ENCODE results near the gene RIBC2. TPM values are rescaled to one million over a fixed set of nuclear protein-coding genes. Genes with fewer than 3 reads are reported as not detected.

Gene RIBC2
- total and polyA plus RNA-seq, 10 of the 15 experiments (the other 5 are each of a cell fraction or from before 2014, with no cell fraction given), result 0.10 TPM; not detected in 9

- RAD21 ChIA-PET (ENCODE audit: unreplicated experiment), result no interaction called here
- WGBS (ENCODE audit: insufficient coverage, insufficient replicate concordance, low lambda C conversion rate, missing lambda C conversion rate), result 48% methylated on average over 5 of the region's 5 CpGs
- TF ChIP-seq MEF2A (IDR thresholded peaks at IDR 0.05; ENCODE audit: insufficient read depth, low read depth, low read length) (no peak), SUPT20H (IDR thresholded peaks at IDR 0.05; ENCODE audit: borderline replicate concordance, control insufficient read depth, low read depth, low read length) (no peak), NBN (IDR thresholded peaks at IDR 0.05) (no peak), ASH2L (IDR thresholded peaks at IDR 0.05; ENCODE audit: borderline replicate concordance, low read depth) (no peak), ETV6 (conservative IDR thresholded peaks at IDR 0.05 in 1 of 2, IDR thresholded peaks at IDR 0.05 in 1 of 2; ENCODE audit: borderline replicate concordance in 1 of 2, low read depth in 1 of 2) (no peak), ZNF207 (IDR thresholded peaks at IDR 0.05; ENCODE audit: borderline replicate concordance) (no peak), ZZZ3 (IDR thresholded peaks at IDR 0.05; ENCODE audit: control insufficient read depth, insufficient read length, low read depth) (no peak), USF1 (IDR thresholded peaks at IDR 0.05; ENCODE audit: borderline replicate concordance, extremely low read length, insufficient read depth, low read depth, low read length) (no peak), RFX5 (IDR thresholded peaks at IDR 0.05; ENCODE audit: low read depth, low read length) (no peak), ZBTB33 (IDR thresholded peaks at IDR 0.05) (no peak), BRCA1 (IDR thresholded peaks at IDR 0.05; ENCODE audit: low read depth, low read length) (no peak), WRNIP1 (IDR thresholded peaks at IDR 0.05; ENCODE audit: borderline replicate concordance, low read depth, low read length) (no peak), EZH2 (IDR thresholded peaks at IDR 0.05; ENCODE audit: borderline replicate concordance, control insufficient read depth, low read depth, low read length) (no peak), FOXK2 (IDR thresholded peaks at IDR 0.05) (no peak), NR2F1 (conservative IDR thresholded peaks at IDR 0.05) (no peak), TCF12 (IDR thresholded peaks at IDR 0.05; ENCODE audit: low read depth, low read length) (no peak), SMAD5 (IDR thresholded peaks at IDR 0.05; ENCODE audit: low read depth) (no peak), POU2F2 (IDR thresholded peaks at IDR 0.05; ENCODE audit: borderline replicate concordance, low read depth, low read length) (no peak)
These were observed 13.6 kb upstream of the RIBC2 start for GRCh38 chr22:45399712-45400445.

More at GRCh38 chr22:45399712-45400445, 13.6 kb upstream of the RIBC2 start:
- BruUV-seq (replicated peaks), result no TSS peak
- ChIA-PET SMC1A (ENCODE audit: uncharacterized antibody, unreplicated experiment) (interaction anchor here (0.6 kb wide), 1 partner anchor 71 kb away, joined by 4 read pairs; no protein-coding TSS in a partner anchor), POLR2A (no interaction called here), CTCF (interaction anchor here (0.7 to 1.2 kb wide), 2 partner anchors 30 to 129 kb away, joined by 3 read pairs; no protein-coding TSS in a partner anchor)
- DNase-seq (ENCODE audit: low read depth, low spot score) (no peak), FAIRE-seq (no peak), ATAC-seq (no peak)
- Histone ChIP-seq H3K4me1 (ENCODE audit: control insufficient read depth, insufficient read depth, low read length) (no peaks in the 10 kb centered on the region), H4K20me1 (ENCODE audit: control insufficient read depth, insufficient read depth) (no peaks in the 10 kb centered on the region), H3K36me3 (ENCODE audit: control insufficient read depth in 2 of 2, insufficient read depth in 2 of 2, low read length in 1 of 2) (no peaks in the 10 kb centered on the region), H3K4me2 (ENCODE audit: control insufficient read depth, insufficient read depth) (no peak overlapping the region), H3K27ac (ENCODE audit: control insufficient read depth, insufficient read depth) (no peak overlapping the region), H3K27me3 (replicated peaks in 1 of 2; ENCODE audit: control insufficient read depth in 2 of 2, insufficient read depth in 2 of 2, low read length in 1 of 2) (no peaks in the 10 kb centered on the region), H2AFZ (ENCODE audit: control insufficient read depth, low read depth, low read length) (no peak overlapping the region), H3K9ac (ENCODE audit: control insufficient read depth, insufficient read depth, low read length) (no peak overlapping the region), H3K9me3 (replicated peaks; ENCODE audit: control insufficient read depth, insufficient read depth, low read length) (no peaks in the 10 kb centered on the region; the same call in 2 of the 3 replicates), H3K4me3 (no peak overlapping the region), H3K79me2 (ENCODE audit: control insufficient read depth, insufficient read depth, low read length) (no peaks in the 10 kb centered on the region)
- intact Hi-C loops (cut with micrococcal nuclease; ENCODE audit: unreplicated experiment) (no loop called here), in situ Hi-C loops (cut with MboI) (loop anchor here (5.0 kb wide), 1 partner anchor 52 kb away; no protein-coding TSS in a partner anchor)
